ENCODE measurements around the gene SLC44A1. TPM values are rescaled to one million over a fixed set of nuclear protein-coding genes. Genes with fewer than 3 reads are reported as not detected.

The SLC44A1 gene
- polyA plus RNA-seq, 3 donors, result 54.1 to 61.6 (median 58.0) TPM

- DNase-seq (ENCODE audit: low read depth in 3 of 3, low spot score in 2 of 3), result no peak
These were observed 52.0 kb downstream of the SLC44A1 start for GRCh38 chr9:105296445-105296844.

DNA sequence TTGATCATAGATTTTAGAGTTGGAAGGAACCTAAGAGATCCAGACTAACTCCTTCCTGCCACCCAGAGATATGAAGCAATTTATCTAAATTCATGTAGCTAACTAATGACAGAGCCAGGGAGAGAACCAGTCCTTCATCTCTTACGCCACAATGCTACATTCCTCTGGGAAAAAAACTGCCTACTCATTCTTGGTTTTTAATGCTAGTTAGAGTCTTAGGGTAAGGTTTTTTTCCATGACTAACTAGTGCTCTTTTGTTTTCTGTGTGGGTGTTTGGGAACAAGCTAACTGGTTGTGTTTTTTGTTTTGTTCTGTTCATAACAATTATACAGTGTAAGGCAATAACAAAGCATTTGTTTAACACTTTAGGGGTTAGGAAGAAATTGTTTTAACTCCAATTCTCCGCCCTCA, 52.4 kb downstream of the SLC44A1 start:
- no peak for DNase-seq (ENCODE audit: low read depth in 3 of 3, low spot score in 2 of 3)

GRCh38 chr9:105297442-105298075, 53.1 kb downstream of the SLC44A1 start:
- no peak for DNase-seq (ENCODE audit: low read depth in 3 of 3, low spot score in 2 of 3)

- DNase-seq (ENCODE audit: low read depth in 3 of 3, low spot score in 2 of 3), result no peak
These were observed 54.9 kb downstream of the SLC44A1 start for GRCh38 chr9:105299190-105299854.

GRCh38 chr9:105302728-105303127, 58.3 kb downstream of the SLC44A1 start:
- no peak for DNase-seq (ENCODE audit: low read depth in 3 of 3, low spot score in 2 of 3)

DNA sequence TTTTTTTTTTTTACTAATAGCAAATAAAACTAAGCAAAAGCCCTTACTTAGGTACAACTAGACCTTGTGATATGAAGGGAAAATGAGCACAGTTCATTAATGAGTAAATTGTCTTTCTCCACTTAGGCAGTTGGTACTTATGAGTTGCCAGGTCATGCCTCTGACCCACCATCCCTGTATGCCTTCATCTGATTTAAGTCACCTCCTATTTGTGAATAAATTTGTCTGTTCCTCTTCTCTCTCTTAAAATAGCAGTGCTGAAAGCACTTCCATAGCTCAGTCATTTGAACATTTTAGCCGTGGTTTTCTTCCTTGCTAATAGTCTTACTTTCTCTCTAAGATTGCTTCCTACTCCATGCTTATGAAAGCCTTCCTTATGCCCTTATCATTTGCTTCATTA, 61.4 kb downstream of the SLC44A1 start:
- no peak for DNase-seq (ENCODE audit: low read depth in 3 of 3, low spot score in 2 of 3)

GRCh38 chr9:105306351-105307140, 62.1 kb downstream of the SLC44A1 start:
- DNase-seq (ENCODE audit: low read depth in 3 of 3, low spot score in 2 of 3), result no peak

DNA sequence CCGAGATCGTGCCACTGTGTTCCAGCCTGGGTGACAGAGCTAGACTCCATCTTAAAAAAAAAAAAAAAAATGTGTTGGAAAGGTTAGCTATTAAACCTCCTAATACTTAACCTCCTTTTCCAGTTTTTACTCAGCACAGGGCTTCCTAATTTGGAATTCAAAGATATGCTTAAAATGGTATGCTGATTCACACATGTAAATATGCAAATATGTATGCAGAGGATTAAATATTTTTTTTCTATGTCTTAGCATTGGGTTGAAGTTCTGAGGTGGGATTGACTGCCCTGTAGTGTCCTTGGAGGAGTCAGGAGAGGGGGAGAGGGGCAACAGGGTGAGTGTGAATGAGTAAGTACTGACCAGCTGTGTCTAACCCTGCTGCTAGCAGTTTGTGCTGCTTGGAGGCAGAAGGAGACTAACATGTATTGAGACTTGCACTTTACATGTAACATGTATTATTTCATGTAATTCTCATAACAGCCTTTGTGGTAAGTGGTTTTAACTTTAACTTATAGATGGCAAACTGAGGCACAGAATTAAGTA, 63.2 kb downstream of the SLC44A1 start:
- no peak for DNase-seq (ENCODE audit: low read depth in 3 of 3, low spot score in 2 of 3)

DNA sequence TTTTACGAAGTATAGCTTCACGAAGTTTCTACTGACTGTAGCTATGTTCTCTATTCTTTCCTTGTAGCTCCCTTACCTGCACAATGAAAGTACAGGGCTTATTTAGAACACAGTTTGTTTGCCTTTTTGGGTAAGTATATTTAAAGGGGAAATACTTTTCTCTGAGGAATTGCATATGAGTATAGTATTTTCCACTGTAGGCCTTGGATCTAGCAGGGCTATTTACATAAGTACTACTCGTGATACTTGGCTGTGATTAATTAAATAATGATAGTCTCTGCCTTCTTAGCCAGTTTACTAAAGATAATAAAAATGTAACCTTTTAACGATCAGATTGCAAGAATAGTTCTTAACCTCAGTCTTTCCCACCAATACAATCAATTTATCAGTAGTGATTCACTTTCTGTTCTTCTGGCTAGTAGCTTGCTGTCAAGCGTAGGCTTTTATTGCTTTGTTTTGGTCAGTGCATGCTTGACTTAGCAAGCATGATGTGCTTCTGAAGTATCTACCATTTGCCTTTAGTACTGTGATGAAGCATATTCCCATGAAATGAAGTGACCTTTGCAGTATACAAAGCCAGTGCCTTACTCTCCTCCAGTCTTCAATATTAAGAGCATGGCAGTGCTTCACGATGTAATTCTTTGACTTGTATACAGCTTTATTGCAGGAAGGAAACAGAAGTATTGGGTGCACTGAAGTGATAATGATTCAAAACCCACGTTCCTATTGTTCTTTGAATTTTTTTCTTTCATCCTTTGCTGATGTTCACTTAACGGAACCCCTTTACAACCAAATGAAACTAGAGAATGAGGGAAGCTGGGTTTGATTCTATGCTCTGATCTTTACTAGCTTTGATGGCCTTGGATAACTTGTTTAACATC, 64.2 kb downstream of the SLC44A1 start:
- no peak for DNase-seq (ENCODE audit: low read depth in 3 of 3, low spot score in 2 of 3)

GRCh38 chr9:105309531-105309931, 65.1 kb downstream of the SLC44A1 start:
- DNase-seq (ENCODE audit: low read depth in 3 of 3, low spot score in 2 of 3), result no peak

- DNase-seq (ENCODE audit: low read depth in 3 of 3, low spot score in 2 of 3), result no peak
These were observed 66.9 kb downstream of the SLC44A1 start for GRCh38 chr9:105311306-105311705.

DNA sequence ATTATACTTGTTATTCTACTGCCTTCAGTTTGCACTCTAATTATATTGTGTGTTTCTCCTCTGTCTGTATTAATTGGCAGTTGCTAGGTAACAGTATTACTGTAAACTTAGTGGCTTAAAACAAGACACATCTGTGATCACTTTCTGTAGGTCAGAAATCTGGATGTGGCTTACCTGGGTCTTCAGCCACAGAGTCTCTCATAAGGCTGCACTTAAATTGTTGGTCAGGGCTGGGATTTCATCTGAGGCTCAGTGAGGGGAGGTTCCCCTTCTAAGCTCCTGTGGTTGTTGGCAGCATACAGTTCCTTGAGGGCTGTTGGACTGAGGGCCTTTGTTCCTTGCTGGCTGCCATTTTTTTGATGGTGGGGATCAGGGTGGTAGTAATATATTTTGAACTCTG, 68.8 kb downstream of the SLC44A1 start:
- no peak for DNase-seq (ENCODE audit: low read depth in 3 of 3, low spot score in 2 of 3)

GRCh38 chr9:105316703-105317102, 72.3 kb downstream of the SLC44A1 start:
- no peak for DNase-seq (ENCODE audit: low read depth in 3 of 3, low spot score in 2 of 3)

DNA sequence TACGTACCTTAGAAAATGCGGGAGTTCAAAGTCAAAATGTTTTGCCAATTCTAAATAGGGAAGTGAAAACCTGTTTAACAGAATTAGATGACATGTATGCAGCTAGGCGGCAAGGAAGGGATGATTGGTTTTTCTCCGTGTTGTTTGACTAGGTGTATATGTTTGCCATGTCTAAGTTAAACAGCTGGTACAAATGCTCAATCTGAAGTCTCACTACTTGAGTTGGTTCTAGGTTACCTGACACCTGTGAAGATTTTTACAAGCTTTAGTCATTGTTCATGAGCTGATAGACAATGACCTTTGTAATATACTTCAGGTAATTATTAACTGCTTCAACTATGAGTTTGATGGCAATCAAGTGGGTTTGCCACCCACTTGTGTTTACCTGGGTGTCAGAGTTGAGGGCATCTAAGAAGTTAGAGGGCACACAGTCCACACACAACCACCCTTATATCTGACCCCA, 74.3 kb downstream of the SLC44A1 start:
- no peak for DNase-seq (ENCODE audit: low read depth in 3 of 3, low spot score in 2 of 3)

DNA sequence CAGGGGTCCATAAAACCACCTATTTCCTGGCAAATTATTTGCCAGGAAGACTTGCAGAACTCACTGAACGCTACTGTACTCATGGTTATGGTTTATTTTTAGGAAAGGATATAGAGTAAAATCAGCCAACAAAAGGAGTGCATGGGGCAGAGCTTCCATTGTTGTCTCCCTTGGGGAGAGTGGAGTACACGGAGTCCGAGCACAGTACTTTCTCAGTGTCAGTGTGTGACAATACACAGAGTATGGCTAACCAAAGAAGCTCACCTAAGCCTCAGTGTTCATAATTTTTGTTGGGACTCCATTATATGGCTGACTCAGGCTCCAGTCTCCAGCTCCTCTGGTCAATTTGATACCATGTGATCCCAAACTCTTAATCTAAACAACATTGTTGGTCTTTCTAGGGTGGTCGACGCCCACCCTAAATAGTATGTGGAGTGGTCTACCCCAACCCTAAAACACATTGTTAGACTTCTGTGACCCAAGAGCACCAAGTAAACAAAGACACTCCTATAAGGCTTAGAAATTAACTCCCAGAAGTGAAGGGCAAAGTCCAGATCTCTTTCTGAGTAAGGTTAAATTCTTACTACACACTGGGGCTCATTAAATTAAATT, 74.9 kb downstream of the SLC44A1 start:
- DNase-seq (ENCODE audit: low read depth in 3 of 3, low spot score in 2 of 3), result no peak

DNA sequence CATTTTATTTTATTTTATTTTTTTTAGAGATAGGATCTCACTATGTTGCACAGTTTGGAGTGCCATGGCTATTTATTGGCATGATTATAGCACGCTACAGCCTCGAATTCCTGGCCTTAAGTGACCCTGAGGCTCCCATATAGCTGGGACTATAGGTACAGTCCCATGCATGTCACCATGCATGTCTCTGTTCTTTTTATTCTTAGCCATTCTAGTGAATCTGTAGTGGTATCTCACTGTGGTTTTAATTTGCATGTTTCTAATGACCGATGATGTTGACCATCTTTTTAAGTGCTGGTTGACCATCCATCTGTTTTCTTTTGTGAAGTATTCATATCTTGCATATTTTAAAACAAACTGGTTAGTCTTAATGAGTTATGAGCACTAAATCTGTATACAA, 76.1 kb downstream of the SLC44A1 start:
- DNase-seq (ENCODE audit: low read depth in 3 of 3, low spot score in 2 of 3), result no peak

DNA sequence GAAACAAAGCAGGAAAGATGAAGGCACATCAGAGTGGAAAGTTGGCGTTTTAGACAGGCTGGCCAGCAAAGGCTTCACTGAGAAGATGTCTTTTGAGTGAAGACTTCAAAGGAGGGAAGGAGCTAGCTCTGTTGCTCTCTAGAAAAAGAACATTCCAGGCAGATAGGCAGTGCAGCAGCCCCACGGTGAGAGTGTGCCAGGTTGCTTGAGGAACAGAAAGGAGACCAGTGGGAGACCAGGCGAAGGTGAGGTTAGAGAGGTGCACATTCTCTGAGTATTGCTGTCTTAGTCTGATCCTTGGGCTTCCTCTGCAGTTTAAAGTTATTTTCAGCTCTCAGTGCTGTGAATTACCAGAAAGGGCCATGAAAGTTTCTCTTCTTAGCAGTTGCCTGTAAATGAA, 83.8 kb downstream of the SLC44A1 start:
- DNase-seq (ENCODE audit: low read depth in 3 of 3, low spot score in 2 of 3), result no peak

- DNase-seq (ENCODE audit: low read depth in 3 of 3, low spot score in 2 of 3), result no peak
These were observed 84.6 kb downstream of the SLC44A1 start for GRCh38 chr9:105328872-105329718.

DNA sequence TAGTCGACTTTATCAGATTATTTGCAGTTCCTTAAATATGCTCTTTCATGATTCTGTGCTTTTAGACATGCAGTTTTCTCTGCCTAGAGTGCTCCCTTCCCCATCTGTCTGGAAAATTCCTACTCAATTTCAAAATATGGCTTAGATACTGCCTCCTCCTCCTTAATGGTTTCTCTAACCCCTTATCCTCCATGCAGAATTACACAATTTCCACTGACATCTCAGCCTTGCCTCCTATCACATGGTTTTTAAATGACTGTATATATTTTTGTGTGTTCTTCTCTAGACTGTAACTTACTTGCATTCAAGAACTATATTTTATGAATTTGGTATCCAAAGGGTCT, 85.2 kb downstream of the SLC44A1 start:
- DNase-seq (ENCODE audit: low read depth in 3 of 3, low spot score in 2 of 3), result no peak

Data from right renal cortex interstitium (tissue), 3 donors.